ENCODE measurements around the gene KCNK1.

KCNK1 gene

DNA sequence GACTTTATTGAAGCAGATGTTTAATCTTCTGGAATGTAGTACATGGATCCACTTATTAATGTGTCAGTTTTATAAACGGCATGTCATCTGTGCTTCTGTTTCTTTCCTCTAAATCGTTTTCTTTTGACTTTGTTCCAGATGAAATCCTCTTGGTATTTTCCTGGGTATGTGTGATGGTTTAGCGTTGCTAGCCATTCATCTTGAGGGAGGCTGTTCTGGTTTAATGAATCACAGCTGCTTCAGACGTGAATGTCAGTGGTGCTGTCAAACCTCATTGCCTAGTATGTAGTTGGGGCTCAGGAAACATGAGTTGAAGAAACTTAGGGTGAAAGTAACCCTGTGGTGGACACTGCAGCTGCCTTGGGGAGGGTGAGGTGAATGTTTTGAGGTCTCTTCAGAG lies 33.2 kb downstream of the KCNK1 start:
- Histone ChIP-seq H3K27me3 (no peaks in the 10 kb centered on the region), H3K9me3 (no peaks in the 10 kb centered on the region), H3K36me3 (no peaks in the 10 kb centered on the region), H3K4me1 (no peaks in the 10 kb centered on the region), H3K4me3 (ENCODE audit: low read depth, low read length) (no peak overlapping the region)
- no peak for DNase-seq
- TF ChIP-seq CTCF (IDR thresholded peaks at IDR 0.05; ENCODE audit: low read depth, low read length) = no peak

DNA sequence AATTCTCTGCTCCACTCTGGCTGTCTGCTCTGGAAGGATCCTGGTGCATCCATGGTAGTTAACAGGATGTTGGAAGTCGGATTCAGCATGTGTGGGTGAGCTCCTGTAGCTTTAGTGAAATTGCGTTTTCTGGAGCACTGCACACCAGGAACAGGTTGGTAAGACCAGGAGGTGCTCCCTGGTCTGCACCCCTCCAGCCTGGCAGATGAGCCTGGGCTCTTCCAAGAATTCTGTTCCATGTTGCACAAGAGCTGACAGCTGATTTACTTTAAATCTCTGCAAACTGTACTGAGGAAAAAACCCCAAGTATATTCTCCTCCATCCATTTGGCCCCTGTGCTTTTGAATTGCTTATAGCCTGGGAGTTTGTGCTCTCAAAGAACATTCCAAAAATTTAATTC lies 33.7 kb downstream of the KCNK1 start:
- no peak for TF ChIP-seq CTCF (IDR thresholded peaks at IDR 0.05; ENCODE audit: low read depth, low read length)
- no peaks in the 10 kb centered on the region for H3K9me3 ChIP-seq
- no peaks in the 10 kb centered on the region for H3K4me1 ChIP-seq
- no peaks in the 10 kb centered on the region for H3K36me3 ChIP-seq
- no peak overlapping the region for H3K4me3 ChIP-seq (ENCODE audit: low read depth, low read length)
- DNase-seq = no peak
- H3K27me3 ChIP-seq = no peaks in the 10 kb centered on the region

GRCh38 chr1:233651061-233651460 lies 37.2 kb downstream of the KCNK1 start:
- TF ChIP-seq CTCF (IDR thresholded peaks at IDR 0.05; ENCODE audit: low read depth, low read length) = no peak
- H3K4me3 ChIP-seq (ENCODE audit: low read depth, low read length) = no peak overlapping the region
- H3K9me3 ChIP-seq = no peaks in the 10 kb centered on the region
- H3K4me1 ChIP-seq = no peaks in the 10 kb centered on the region
- H3K27me3 ChIP-seq = no peaks in the 10 kb centered on the region
- no peaks in the 10 kb centered on the region for H3K36me3 ChIP-seq
- no peak for DNase-seq

DNA sequence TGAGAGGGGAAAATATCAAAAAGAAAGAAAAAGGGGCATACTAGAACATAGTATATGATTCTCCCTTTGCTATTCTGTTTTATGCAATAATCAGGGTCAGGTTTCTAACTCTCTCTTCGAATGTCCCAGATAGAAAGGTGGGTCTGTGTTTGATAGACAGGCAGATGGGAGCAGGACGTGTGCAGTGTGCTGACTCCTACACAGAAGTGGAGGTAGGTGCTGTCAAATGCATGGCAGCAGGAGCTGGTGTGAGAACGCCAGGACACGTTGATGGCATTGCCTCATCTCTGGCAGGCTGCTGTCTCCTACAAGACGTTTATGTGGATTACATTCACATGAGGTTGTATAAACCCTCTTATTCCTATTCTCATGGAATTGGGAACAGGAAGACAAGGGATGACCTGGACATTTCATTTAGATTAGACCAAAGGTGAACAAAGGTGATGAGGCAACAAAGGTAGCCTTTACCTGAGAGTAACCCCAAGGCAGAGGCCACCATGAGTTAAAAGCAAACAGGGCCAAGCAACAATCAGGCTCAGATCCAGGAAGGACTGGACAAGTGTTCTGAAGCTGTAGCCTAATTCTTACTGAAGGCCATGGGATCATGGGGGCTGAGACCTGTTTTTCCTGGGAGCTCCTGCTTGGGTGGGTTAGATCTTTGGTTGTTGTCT lies 37.8 kb downstream of the KCNK1 start:
- DNase-seq = no peak
- H3K4me1 ChIP-seq = no peaks in the 10 kb centered on the region
- TF ChIP-seq CTCF (IDR thresholded peaks at IDR 0.05; ENCODE audit: low read depth, low read length) = no peak

GRCh38 chr1:233652526-233652925 lies 38.6 kb downstream of the KCNK1 start:
- Histone ChIP-seq H3K4me3 (ENCODE audit: low read depth, low read length) (no peak overlapping the region), H3K4me1 (no peaks in the 10 kb centered on the region)
- DNase-seq = no peak

More for the DNA sequence above, 37.8 kb downstream of the KCNK1 start:
- no peaks in the 10 kb centered on the region for H3K36me3 ChIP-seq
- no peaks in the 10 kb centered on the region for H3K27me3 ChIP-seq
- H3K4me3 ChIP-seq (ENCODE audit: low read depth, low read length) = no peak overlapping the region
- H3K9me3 ChIP-seq = no peaks in the 10 kb centered on the region

More at GRCh38 chr1:233652526-233652925, 38.6 kb downstream of the KCNK1 start:
- no peaks in the 10 kb centered on the region for H3K27me3 ChIP-seq
- no peaks in the 10 kb centered on the region for H3K9me3 ChIP-seq
- no peak for TF ChIP-seq CTCF (IDR thresholded peaks at IDR 0.05; ENCODE audit: low read depth, low read length)
- H3K36me3 ChIP-seq = no peaks in the 10 kb centered on the region
